K562 (cell line): Measurements from ENCODE around the gene FBXO17. TPM values are rescaled to one million over a fixed set of nuclear protein-coding genes. Genes with fewer than 3 reads are reported as not detected.
A peak's percentile ranks its signal among the peaks of the same experiment; 100 is the strongest.

Source experiments
- CBFA2T2 ChIP-seq: fragments of 450-650 bp; conservative IDR thresholded peaks from 2 replicates; pipeline ENCODE4 v1.6.1; 2017; ENCODE audit warnings: mild to moderate bottlenecking
- NCOA4 ChIP-seq: fragments of 450-650 bp; IDR thresholded peaks from 2 replicates; pipeline ENCODE4 v1.6.1; 2018; ENCODE audit warnings: mild to moderate bottlenecking; ENCODE audit not compliant: partially characterized antibody
- NUFIP1 ChIP-seq: fragments of 450-650 bp; IDR thresholded peaks from 2 replicates; pipeline ENCODE4 v1.6.1; 2018; ENCODE audit not compliant: partially characterized antibody
- SMAD2 ChIP-seq: fragments of 150-350 bp; IDR thresholded peaks from 2 replicates; pipeline ENCODE4 v1.6.1; 2014; ENCODE audit warnings: low read depth, mild to moderate bottlenecking, low read length
- SMARCA4 ChIP-seq: fragments of 450-650 bp; IDR thresholded peaks from 2 replicates; pipeline ENCODE4 v1.6.1; 2016
- TRIM28 ChIP-seq: fragments of 450-650 bp; IDR thresholded peaks from 2 replicates; pipeline ENCODE4 v1.6.1; 2017
- ZNF263 ChIP-seq: sonication (generic); formaldehyde crosslinking; IDR thresholded peaks from 2 replicates; pipeline ENCODE4 v1.8.0; 2022; ENCODE audit warnings: mild to moderate bottlenecking, missing genetic modification reagents, borderline replicate concordance
- ZNF311 ChIP-seq: fragments of 250-450 bp; sonication (Bioruptor Pico); IDR thresholded peaks from 2 replicates; pipeline ENCODE4 v1.4.0; 2020; ENCODE audit warnings: mild to moderate bottlenecking, moderate library complexity
- polyA plus RNA-seq, 8 experiments: library from polyadenylated mRNA; depleted of rRNA in 4 of 8; stranded (reverse) in 5 of 8; unstranded in 3 of 8; fragments of >200 nt; fragmentation: Nextera tagmentation in 2 of 8; fragmentation: Illumina TruSeq in 1 of 8; extraction: Ambion mirVana in 2 of 8; extraction: Trizol in 1 of 8; gene quantifications; 2 replicates each; pipeline versions ENCODE4 v1.2.1 to v1.2.3, GENCODE V29; 2011 to 2014; ENCODE audit warnings: inconsistent platforms in 1 of 8, missing spikeins in 1 of 8
- total RNA-seq, 7 experiments: library from RNA; depleted of rRNA in 6 of 7; stranded (reverse); fragments of >200 nt in 6 of 7; fragmentation: Illumina TruSeq in 2 of 7; extraction: Trizol in 2 of 7; gene quantifications; 2 replicates each; pipeline versions ENCODE4 v1.2.1 to v1.2.3, GENCODE V29; 2011 to 2021; ENCODE audit warnings: low replicate concordance in 1 of 7
- TF ChIP-seq, protein P1 (sequence below): fragments of 200-400 bp; formaldehyde crosslinking; IDR thresholded peaks from 2 replicates; pipeline ENCODE4 v1.6.1; 2017; ENCODE audit warnings: mild to moderate bottlenecking, low read depth, low read length, moderate library complexity
- TF ChIP-seq, protein P2 (sequence below): fragments of 200-800 bp; sonication (Bioruptor generic); IDR thresholded peaks from 2 replicates; pipeline ENCODE4 v1.6.1; 2017; ENCODE audit warnings: missing genetic modification characterization, missing compliant biosample characterization
- TF ChIP-seq, protein P3 (sequence below), 3 experiments: fragments of 200-800 bp in 1 of 3; sonication (Bioruptor generic) in 1 of 3; sonication (generic) in 1 of 3; formaldehyde crosslinking in 1 of 3; IDR thresholded peaks; 2 replicates each; pipeline versions ENCODE4 v1.6.1 to v1.8.0; 2016 to 2022; ENCODE audit warnings: mild to moderate bottlenecking in 2 of 3, missing compliant biosample characterization in 2 of 3, missing genetic modification characterization in 2 of 3, missing genetic modification reagents in 1 of 3
- TF ChIP-seq, protein P4 (sequence below): fragments of 200-800 bp; sonication (Bioruptor generic); IDR thresholded peaks from 2 replicates; pipeline ENCODE4 v1.6.1; 2016; ENCODE audit warnings: missing genetic modification characterization, missing compliant biosample characterization
- TF ChIP-seq, protein P5 (sequence below), 2 experiments: fragments of 150-350 bp in 1 of 2; IDR thresholded peaks; 2 replicates each; pipeline ENCODE4 v1.6.1; 2012 to 2016; ENCODE audit warnings: low read depth in 2 of 2, low read length in 2 of 2, mild to moderate bottlenecking in 1 of 2, moderate library complexity in 1 of 2

Gene FBXO17
- total and polyA plus RNA-seq, 9 of the 15 experiments (the other 6 are each of a cell fraction or from before 2014, with no cell fraction given) = 4.1 to 27.1 (median 19.0) TPM

DNA sequence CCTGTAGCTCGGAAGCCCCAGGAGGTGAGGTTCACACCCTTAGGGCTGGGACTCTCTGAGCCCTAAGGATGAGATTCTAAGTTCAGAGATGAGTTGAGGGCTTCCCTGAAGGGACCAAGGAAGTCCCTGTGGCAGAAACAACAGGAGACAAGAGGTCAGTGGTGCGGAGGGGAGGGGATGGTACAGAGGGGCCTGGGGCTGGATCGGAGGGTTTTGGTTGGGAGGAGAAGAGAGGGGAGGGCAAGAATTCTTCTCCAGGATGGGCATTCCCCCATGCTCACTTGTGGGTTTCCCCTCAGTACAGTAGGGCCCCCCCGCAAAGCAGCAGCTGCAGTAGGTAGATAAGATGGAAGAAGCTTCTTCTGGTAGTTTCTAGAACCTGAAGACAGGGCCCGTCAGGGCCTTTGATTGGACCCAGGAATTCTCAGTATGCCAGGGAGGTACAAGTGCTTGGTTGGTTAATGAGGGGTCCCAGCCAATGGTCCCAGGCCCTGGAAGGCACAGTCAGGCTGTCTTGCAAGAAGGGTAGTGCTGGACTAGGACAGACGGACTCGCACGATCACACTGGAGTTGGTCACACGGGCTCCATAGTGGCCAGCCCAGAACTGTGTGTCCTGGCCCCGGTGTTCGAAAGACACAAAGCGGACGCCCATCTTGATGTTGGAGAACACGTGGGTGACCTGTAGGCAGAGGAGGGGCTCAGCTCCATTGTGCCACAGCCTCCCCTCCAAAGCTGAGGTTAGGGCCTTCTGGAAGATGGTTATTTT lies 49.5 kb upstream of the FBXO17 start (continued):
- no peak for TF ChIP-seq TRIM28
- TF ChIP-seq, protein P1, sequence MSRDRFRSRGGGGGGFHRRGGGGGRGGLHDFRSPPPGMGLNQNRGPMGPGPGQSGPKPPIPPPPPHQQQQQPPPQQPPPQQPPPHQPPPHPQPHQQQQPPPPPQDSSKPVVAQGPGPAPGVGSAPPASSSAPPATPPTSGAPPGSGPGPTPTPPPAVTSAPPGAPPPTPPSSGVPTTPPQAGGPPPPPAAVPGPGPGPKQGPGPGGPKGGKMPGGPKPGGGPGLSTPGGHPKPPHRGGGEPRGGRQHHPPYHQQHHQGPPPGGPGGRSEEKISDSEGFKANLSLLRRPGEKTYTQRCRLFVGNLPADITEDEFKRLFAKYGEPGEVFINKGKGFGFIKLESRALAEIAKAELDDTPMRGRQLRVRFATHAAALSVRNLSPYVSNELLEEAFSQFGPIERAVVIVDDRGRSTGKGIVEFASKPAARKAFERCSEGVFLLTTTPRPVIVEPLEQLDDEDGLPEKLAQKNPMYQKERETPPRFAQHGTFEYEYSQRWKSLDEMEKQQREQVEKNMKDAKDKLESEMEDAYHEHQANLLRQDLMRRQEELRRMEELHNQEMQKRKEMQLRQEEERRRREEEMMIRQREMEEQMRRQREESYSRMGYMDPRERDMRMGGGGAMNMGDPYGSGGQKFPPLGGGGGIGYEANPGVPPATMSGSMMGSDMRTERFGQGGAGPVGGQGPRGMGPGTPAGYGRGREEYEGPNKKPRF = no peak
- TF ChIP-seq, protein P2, sequence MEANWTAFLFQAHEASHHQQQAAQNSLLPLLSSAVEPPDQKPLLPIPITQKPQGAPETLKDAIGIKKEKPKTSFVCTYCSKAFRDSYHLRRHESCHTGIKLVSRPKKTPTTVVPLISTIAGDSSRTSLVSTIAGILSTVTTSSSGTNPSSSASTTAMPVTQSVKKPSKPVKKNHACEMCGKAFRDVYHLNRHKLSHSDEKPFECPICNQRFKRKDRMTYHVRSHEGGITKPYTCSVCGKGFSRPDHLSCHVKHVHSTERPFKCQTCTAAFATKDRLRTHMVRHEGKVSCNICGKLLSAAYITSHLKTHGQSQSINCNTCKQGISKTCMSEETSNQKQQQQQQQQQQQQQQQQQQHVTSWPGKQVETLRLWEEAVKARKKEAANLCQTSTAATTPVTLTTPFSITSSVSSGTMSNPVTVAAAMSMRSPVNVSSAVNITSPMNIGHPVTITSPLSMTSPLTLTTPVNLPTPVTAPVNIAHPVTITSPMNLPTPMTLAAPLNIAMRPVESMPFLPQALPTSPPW (CRISPR knock-in tag) = peak; percentile 93
- TF ChIP-seq CBFA2T2 = peak; percentile 36; the same call in 1 of the 2 replicates
- TF ChIP-seq ZNF263 (CRISPR knock-in tag) = no peak
- TF ChIP-seq, protein P3, sequence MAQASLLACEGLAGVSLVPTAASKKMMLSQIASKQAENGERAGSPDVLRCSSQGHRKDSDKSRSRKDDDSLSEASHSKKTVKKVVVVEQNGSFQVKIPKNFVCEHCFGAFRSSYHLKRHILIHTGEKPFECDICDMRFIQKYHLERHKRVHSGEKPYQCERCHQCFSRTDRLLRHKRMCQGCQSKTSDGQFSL (CRISPR knock-in tag; IDR thresholded peaks at IDR 0.05) = no peak
- TF ChIP-seq, protein P3 (tag; IDR thresholded peaks at IDR 0.05) = no peak
- TF ChIP-seq, protein P4, sequence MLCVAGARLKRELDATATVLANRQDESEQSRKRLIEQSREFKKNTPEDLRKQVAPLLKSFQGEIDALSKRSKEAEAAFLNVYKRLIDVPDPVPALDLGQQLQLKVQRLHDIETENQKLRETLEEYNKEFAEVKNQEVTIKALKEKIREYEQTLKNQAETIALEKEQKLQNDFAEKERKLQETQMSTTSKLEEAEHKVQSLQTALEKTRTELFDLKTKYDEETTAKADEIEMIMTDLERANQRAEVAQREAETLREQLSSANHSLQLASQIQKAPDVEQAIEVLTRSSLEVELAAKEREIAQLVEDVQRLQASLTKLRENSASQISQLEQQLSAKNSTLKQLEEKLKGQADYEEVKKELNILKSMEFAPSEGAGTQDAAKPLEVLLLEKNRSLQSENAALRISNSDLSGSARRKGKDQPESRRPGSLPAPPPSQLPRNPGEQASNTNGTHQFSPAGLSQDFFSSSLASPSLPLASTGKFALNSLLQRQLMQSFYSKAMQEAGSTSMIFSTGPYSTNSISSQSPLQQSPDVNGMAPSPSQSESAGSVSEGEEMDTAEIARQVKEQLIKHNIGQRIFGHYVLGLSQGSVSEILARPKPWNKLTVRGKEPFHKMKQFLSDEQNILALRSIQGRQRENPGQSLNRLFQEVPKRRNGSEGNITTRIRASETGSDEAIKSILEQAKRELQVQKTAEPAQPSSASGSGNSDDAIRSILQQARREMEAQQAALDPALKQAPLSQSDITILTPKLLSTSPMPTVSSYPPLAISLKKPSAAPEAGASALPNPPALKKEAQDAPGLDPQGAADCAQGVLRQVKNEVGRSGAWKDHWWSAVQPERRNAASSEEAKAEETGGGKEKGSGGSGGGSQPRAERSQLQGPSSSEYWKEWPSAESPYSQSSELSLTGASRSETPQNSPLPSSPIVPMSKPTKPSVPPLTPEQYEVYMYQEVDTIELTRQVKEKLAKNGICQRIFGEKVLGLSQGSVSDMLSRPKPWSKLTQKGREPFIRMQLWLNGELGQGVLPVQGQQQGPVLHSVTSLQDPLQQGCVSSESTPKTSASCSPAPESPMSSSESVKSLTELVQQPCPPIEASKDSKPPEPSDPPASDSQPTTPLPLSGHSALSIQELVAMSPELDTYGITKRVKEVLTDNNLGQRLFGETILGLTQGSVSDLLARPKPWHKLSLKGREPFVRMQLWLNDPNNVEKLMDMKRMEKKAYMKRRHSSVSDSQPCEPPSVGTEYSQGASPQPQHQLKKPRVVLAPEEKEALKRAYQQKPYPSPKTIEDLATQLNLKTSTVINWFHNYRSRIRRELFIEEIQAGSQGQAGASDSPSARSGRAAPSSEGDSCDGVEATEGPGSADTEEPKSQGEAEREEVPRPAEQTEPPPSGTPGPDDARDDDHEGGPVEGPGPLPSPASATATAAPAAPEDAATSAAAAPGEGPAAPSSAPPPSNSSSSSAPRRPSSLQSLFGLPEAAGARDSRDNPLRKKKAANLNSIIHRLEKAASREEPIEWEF = no peak
- no peak for TF ChIP-seq NUFIP1
- TF ChIP-seq SMARCA4 = peak; percentile 69; the same call in 1 of the 2 replicates
- no peak for TF ChIP-seq ZNF311 (CRISPR knock-in tag)
- TF ChIP-seq NCOA4 = no peak
- TF ChIP-seq, protein P5, sequence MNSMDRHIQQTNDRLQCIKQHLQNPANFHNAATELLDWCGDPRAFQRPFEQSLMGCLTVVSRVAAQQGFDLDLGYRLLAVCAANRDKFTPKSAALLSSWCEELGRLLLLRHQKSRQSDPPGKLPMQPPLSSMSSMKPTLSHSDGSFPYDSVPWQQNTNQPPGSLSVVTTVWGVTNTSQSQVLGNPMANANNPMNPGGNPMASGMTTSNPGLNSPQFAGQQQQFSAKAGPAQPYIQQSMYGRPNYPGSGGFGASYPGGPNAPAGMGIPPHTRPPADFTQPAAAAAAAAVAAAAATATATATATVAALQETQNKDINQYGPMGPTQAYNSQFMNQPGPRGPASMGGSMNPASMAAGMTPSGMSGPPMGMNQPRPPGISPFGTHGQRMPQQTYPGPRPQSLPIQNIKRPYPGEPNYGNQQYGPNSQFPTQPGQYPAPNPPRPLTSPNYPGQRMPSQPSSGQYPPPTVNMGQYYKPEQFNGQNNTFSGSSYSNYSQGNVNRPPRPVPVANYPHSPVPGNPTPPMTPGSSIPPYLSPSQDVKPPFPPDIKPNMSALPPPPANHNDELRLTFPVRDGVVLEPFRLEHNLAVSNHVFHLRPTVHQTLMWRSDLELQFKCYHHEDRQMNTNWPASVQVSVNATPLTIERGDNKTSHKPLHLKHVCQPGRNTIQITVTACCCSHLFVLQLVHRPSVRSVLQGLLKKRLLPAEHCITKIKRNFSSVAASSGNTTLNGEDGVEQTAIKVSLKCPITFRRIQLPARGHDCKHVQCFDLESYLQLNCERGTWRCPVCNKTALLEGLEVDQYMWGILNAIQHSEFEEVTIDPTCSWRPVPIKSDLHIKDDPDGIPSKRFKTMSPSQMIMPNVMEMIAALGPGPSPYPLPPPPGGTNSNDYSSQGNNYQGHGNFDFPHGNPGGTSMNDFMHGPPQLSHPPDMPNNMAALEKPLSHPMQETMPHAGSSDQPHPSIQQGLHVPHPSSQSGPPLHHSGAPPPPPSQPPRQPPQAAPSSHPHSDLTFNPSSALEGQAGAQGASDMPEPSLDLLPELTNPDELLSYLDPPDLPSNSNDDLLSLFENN (IDR thresholded peaks at IDR 0.05; ENCODE audit: low read depth in 2 of 2, low read length in 2 of 2) = no peak
- TF ChIP-seq SMAD2 = no peak
